ENCODE results near the gene CYTH4.

CYTH4 gene

DNA sequence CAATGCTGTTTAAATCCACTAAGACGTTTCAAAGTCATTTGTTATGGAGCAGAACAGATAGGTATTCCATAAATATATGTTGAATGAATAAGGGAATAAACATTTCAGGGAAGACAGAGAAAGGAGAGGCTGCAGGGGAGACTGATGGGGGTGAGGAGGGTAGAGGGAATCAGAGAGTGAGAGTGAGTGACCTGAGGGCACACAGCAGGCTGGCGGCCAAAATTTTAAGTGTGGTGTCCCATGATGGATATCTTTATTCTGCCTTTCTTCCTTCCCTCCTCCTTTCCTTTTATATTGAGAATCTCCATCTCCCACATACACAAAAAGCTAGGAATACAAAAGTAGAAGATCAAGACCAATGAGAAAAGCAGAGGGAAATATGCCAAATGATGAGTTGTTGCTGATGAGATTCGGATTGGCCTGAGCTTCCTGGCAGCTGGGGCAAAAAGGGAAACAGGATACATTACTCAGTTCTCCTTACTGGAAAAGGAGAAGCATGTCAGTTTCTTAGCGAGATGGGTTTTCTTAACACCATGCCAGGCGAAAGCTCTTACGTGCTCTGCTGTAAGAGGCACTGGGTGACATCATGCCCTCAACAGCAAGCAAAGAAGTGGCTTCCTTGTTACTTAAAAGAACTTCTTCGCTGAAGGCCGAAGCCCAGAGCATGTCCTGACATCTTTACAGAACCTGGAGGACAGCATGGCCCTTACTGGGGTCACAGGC lies 11.2 kb upstream of the CYTH4 start:
- peak; percentile 33 for DNase-seq (ENCODE audit: low spot score)

DNA sequence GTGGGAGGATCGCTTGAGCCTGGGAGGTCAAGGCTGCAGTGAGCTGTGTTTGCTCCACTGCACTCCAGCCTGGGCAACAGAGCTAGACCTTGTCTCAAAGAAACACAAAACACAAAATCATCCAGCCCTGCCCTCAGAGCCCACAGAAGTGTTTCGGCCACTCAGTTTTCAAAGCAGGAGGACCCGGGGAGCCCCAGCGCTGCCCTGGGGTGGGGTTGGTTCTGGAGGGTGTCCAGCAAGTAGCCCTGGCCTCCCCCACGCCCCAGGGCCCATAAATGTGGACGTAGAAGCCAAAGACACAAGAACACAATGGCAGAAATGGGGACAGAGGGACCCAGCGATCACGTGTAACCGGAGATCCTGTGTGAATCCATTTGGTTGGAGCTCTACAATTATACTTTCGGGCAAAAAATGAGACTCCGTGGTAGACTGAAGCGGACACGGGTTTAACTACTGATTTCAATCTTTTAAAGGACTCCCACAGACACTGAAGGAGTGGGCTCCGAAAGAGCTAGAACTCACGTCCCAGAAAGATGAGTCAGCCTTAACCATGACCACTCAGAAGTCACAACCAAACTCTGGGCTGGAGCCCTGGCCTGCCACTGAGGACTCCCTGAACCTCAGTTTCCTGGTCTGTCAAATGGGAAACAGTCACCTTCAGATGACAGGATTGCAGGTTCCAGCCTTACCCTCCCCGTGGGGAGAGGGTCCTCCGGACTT lies 9.0 kb upstream of the CYTH4 start:
- no peak for DNase-seq (ENCODE audit: low spot score)

DNA sequence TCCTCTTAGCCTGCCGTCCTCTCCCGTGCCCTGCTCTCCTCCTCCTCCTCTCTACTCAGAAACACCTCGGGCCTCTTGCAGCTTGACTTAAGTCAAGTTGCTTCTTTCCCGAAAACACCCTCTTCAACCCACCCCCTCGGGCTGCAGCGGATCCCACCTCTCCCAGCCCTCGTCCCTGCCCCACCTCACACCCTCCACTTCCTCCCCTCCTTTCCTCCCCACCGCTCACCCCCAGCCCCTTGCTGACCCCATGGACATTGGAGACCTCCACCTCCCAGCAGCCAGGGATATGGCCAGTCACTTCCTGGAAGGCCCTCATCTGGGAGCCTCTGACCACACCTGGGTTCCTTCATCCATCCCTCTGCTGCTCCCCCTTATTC lies 8.5 kb upstream of the CYTH4 start:
- no peak for DNase-seq (ENCODE audit: low spot score)

- peak; percentile 71 for DNase-seq (ENCODE audit: low spot score)
Measured at GRCh38 chr22:37274380-37274862, 7.9 kb upstream of the CYTH4 start.

DNA sequence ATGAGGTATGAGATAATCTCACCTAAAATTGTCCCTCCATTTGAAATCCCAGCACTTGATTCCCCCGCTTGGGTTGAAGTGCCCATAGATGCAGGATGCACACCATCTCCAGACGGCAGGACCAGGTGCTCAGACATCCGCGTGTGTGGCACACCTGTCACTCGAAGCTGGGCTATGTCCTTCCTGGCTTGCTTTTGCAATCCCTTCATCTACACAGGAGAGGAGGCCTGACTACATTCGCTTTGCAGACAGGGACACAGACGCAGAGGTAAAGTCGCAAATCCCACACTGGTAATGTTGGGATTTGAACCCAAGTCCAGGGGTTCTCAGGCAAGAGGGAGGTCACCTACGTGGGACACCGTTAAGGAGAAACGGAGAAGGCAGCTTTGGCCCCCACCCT lies 7.2 kb upstream of the CYTH4 start:
- no peak for DNase-seq (ENCODE audit: low spot score)

GRCh38 chr22:37275622-37276021 lies 6.7 kb upstream of the CYTH4 start:
- DNase-seq (ENCODE audit: low spot score), result no peak

DNA sequence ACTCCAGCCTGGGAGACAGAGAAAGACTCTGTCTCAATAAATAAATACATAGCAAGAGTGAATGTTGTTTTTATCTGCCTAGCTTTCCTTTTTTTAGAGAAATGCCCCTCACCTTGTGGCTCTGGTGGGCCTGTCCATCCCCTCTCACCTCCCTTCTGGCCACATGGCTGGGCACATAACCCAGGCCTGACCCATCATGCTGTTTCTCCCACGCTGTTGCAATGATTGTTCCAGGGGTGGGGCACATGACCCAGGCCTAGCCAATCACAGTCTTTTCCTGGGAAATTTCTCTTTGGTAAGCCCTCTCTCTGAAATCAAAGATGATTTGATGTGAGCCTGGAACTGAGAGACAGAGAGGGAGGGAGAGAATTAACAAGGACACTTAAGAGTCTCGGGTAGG lies 5.5 kb upstream of the CYTH4 start:
- DNase-seq (ENCODE audit: low spot score), result no peak

DNA sequence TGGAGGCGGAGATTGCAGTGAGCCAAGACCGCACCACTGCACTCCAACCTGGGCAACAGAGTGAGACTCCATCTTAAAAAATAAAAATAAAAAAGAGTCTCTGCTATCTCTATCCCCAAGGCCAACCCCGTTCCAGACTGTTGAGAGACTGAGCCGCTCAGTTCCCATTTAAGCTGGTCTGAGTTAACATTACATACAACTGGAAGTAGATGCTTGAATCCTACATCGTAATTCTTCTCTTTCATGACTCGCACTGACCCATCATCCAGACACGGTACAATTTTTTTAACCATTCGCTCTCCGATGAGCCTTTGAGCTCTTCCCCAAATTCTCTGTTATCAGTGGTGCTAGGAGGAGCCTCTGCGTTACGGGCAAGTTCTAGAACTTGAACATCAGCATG lies 4.9 kb upstream of the CYTH4 start:
- no peak for DNase-seq (ENCODE audit: low spot score)

DNA sequence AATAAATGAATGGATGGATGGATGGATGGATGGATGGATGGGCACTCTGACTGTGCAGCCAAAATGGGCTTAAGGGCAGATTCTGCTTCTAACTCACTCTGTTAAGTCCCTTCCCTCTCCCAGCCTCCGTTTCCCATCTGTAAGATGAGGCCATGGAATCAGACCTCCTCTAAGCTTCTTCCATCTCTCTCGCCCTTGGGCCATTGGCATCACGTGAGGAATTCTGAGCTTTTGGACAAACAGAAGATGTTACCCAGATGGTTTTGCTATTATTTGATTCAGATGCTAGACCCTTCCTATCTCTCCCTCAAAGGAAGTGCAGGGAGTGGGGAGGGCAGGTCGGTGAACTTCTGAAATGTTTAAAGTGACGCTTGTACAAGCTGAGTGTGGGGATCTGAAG lies 4.0 kb upstream of the CYTH4 start:
- no peak for DNase-seq (ENCODE audit: low spot score)

GRCh38 chr22:37279331-37280181 lies 2.8 kb upstream of the CYTH4 start:
- no peak for DNase-seq (ENCODE audit: low spot score)

DNA sequence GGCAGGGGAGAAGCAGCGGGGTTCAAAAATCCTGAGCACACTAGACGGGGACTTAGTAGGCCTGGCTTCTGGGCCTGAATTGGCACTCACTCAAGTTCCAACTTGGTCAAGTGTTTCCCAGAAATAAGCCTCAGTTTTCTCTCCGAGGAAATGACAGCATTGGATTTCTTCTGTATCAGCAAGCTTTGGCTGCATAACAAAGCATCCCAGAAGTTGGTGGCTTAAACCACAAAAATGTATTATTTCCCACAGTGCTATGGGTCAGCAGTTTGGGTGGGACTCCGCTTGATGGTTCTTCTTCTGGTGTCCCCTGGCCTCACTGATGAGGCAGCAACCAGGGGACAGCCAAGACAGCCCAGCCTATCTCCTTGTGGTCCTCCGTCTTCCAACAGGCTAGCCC lies 1.6 kb upstream of the CYTH4 start:
- no peak for DNase-seq (ENCODE audit: low spot score)

- DNase-seq (ENCODE audit: low spot score), result no peak
Measured at GRCh38 chr22:37281195-37281594, 1.1 kb upstream of the CYTH4 start.

DNA sequence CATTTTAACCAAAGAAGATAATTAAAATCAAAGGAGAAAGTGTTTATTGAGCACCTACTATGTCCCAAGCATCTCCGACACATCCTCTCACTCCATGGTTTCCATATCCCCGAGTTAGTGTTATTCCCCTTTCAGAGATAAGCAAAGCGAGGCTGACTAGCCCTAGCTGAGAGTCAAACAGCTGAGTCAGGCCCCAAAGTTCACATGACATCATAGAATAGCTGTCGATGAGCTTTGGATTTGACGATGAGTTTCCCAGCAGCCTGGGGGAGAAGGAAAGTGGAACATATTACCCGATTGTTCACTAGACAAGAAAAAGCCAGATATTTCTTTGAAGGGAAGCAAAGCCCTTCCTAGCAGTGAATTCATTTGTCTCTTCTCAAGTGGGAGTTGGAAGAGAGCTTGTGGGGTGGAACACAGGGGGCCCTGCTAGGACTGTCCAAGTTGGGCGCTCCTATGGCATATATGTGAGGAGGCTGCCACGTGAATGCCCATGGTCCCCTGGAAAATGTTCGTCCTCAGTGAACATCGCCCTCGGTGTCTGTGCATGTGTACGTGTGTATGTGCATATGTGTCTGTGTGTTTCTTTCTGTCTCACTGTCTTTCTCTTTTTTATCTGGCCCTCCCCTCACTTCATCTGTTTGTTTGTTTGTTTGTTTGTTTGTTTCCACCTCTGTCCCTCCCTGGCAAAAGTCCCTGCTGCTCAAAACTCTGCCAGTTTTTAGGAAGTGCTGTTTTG lies 493 bp upstream of the CYTH4 start:
- no peak for DNase-seq (ENCODE audit: low spot score)

GRCh38 chr22:37283393-37283937 lies 1.2 kb downstream of the CYTH4 start:
- DNase-seq (ENCODE audit: low spot score), result peak; percentile 58

GRCh38 chr22:37284126-37284804 lies 2.0 kb downstream of the CYTH4 start:
- DNase-seq (ENCODE audit: low spot score), result no peak

DNA sequence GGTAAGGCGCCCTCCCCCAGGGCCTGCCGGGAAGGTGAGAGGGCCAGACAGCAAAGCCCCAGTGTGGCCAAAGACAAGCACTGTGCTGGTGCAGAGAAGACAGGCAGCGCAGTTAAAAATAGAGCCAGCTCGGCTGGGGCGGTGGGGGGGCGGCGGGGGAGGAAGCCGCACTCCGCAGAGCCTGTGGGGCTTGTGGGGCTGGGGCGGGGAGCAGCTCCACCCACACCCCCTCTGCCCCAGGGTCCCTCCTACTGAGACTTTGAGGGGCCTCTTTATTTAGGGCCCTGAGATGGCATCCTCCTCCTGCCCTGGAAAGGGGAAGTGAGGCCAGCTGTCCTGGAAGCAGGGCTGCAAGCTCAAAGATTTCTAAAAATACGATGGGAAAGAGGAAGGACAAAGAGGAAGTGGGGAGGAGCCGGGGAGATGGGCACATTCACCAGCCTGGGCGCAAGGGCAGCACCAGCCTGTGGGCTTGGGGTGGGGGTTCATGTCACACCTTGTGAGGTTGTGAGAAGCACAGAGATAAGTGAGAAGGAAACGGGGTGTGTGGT lies 2.6 kb downstream of the CYTH4 start:
- DNase-seq (ENCODE audit: low spot score), result peak; percentile 87

DNA sequence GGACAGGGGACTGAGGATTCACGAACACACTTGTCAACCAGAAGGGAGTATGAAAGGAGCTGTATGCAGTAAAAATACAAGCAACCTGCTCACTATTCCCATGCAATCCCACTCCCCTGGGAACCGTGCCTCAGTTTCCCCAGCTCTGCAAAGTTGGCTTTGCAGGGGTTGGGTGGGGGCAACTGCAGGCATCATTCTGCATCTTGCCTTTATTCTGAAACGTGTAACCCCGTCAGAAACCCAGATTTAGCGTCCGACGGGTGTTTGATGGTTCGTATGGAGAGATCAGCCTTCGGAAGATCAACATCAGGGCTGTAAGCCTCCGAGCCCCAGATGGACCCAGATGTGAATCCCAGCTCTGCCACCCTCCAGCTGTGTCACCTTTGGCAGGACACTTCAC lies 3.6 kb downstream of the CYTH4 start:
- DNase-seq (ENCODE audit: low spot score), result no peak

DNA sequence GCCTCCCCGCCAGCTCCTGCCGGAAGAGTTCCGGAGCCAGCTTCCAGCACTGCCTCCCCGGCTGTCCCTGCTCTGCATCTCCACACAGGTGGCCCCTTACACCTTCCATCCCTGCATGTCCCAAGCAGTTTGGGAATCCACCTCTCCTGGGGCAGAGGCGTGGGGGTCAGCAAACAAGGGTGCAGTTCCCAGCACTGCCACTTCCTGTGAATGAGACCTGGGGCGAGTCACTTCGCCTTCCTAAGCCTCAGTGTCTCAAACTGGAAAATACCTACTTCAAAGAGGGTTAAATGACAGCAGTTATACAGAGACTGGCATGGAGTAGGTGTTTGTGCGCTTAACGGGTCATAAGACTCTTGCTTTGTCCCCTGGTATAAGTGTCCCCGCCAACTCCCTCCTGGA lies 5.2 kb downstream of the CYTH4 start:
- no peak for DNase-seq (ENCODE audit: low spot score)

DNA sequence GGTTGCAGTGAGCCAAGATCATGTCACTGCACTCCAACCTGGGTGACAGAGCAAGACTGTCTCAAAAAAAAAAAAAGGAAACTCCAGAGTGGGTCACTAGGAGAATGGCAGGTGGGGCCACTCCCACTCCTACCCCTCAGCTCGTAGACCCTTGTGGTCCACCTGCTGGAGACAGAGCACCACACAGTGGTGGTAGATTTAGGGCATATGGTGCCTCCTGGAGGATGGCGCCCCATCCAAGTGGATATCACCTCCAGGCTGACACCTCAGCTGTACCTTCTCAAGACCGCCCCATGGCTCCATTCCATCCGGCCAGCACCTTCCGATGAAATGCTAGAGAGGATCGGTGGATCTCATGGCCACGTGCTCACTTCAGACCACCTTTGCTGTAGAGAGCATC lies 6.2 kb downstream of the CYTH4 start:
- no peak for DNase-seq (ENCODE audit: low spot score)

GRCh38 chr22:37289156-37289735 lies 6.9 kb downstream of the CYTH4 start:
- DNase-seq (ENCODE audit: low spot score), result no peak

DNA sequence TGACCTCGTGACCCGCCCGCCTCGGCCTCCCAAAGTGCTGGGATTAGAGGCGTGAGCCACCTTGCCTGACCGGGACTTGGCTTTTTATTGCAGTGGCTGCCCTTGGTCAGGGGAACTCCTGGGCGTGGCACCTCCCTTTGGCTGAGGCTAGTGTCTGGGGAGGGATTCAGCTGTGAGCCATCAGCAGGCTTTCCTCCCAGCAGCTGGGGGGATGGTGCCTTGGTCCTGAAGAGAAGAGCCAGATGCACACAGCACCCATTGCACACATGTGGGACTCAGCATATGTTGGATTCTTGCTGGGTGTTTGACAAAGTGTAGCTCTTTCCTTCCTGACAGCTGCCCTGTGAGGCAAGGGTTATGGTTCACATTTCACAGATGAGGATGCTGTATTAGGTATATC lies 8.4 kb downstream of the CYTH4 start:
- no peak for DNase-seq (ENCODE audit: low spot score)
